Endothelial cell of hepatic sinusoid (primary cell): ENCODE data around the gene NOTCH4.

Experiments
- in situ Hi-C: cut with HindIII; loops from 2 replicates; pipeline ENCODE4 v1.10.0; 2017; ENCODE audit warnings: low sequenced_read_pairs

NOTCH4 gene

DNA sequence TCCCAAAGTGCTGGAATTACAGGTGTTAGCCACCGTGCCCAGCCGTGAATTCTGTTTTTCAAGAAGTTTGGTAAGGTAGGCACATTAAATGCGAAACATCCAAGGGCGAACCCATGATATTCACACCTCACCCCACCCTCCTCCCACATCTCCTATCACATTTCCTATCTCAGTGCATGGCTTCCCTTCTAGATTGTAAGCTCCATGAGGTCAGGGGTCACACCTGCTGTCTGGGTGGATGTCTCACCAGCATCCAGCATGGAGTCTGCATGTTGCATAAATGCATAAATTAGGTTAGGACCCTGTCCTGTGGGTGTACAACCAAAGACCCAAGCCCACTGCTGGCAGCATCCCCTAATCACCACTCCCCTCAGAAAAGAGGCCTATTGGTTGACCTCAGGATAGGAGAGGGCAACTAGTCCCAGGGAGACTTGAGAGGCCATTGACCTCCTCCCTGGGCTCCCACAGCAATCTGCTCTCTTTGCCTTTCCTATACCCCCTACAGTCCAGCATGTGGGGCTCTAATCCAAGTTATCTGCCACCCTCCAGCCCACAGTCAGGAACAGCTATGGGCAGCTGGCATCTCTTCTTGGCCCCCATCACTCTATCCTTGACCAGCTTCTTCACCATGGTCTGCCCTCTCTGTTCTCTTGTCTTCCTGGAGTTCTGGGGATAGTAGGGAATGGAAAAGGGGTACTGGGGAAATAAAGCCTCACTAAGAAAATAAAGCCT, 76.3 kb downstream of the NOTCH4 start:
- in situ Hi-C loops = no loop called here

DNA sequence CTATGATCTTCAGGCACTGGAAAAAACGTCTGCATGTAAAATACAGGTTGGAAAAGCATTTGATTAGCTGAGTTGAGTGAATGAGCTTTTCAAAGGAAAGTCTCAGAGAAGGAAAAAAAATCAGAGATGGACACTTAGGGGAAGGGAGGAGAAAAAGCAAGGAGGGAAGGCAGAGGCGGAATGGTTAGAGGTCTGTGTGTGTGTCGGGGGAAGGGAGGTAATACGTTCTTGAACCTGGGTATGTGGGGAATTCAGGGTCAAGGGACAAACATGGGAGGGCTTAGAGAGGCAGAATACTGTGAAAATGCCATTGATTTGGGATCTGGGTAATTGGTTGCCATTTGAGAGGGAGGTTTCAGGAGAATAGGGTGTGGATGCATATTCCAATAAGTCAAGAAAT, 77.2 kb downstream of the NOTCH4 start:
- in situ Hi-C loops = no loop called here

DNA sequence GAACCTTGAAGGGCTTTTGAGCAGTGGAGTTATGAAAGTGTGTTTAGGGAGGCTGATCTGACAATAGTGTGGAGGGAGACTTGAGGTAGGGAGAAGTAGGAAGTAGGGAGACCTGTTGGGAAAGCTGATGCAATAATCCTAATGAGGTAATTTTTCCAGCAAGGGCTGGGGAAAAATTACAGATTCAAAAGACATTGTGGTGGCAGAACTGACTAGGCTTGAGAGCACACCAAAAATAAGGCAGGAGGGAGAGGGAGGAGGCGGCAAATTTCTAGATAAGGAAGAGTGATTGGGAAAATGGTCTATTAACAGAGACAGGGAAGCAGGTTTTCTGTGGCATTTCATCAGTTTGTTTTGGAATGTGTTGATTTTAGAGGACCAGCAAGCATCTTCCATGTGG, 77.6 kb downstream of the NOTCH4 start:
- in situ Hi-C loops = no loop called here
